ENCODE measurements around the gene UTP18. TPM values are rescaled to one million over a fixed set of nuclear protein-coding genes. Genes with fewer than 3 reads are reported as not detected.

The UTP18 gene
- total and polyA plus RNA-seq, 2 donors from 2014 or later = 28.8 to 31.1 TPM

- no peaks in the 10 kb centered on the region for H3K4me1 ChIP-seq (ENCODE audit: control insufficient read depth in 2 of 3, insufficient read depth in 2 of 3, low read depth in 1 of 3, low read length in 3 of 3)
- no peak overlapping the region for H3K9ac ChIP-seq (ENCODE audit: low read length in 3 of 3)
- FAIRE-seq (no peak), DNase-seq (no peak)
- H3K4me3 ChIP-seq (ENCODE audit: low read length in 3 of 3) = no peak overlapping the region
- intact Hi-C loops (cut with DNase I) = no loop called here
- H3K36me3 ChIP-seq (ENCODE audit: control insufficient read depth in 2 of 3, insufficient read depth in 3 of 3, low read length in 3 of 3) = no peaks in the 10 kb centered on the region
- H3K9me3 ChIP-seq (ENCODE audit: control insufficient read depth in 2 of 3, insufficient read depth in 1 of 3, low read length in 3 of 3) = no peaks in the 10 kb centered on the region
- TF ChIP-seq, protein P1, sequence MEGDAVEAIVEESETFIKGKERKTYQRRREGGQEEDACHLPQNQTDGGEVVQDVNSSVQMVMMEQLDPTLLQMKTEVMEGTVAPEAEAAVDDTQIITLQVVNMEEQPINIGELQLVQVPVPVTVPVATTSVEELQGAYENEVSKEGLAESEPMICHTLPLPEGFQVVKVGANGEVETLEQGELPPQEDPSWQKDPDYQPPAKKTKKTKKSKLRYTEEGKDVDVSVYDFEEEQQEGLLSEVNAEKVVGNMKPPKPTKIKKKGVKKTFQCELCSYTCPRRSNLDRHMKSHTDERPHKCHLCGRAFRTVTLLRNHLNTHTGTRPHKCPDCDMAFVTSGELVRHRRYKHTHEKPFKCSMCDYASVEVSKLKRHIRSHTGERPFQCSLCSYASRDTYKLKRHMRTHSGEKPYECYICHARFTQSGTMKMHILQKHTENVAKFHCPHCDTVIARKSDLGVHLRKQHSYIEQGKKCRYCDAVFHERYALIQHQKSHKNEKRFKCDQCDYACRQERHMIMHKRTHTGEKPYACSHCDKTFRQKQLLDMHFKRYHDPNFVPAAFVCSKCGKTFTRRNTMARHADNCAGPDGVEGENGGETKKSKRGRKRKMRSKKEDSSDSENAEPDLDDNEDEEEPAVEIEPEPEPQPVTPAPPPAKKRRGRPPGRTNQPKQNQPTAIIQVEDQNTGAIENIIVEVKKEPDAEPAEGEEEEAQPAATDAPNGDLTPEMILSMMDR (IDR thresholded peaks at IDR 0.05; ENCODE audit: borderline replicate concordance, extremely low read depth, insufficient read depth) = no peak
- no peaks in the 10 kb centered on the region for H3K27me3 ChIP-seq (ENCODE audit: control insufficient read depth, insufficient read depth, low read length)
- H3K27ac ChIP-seq (ENCODE audit: low read depth in 2 of 2, low read length in 2 of 2) = no peak overlapping the region
Observed at GRCh38 chr17:51238255-51238887, 22.0 kb upstream of the UTP18 start.

DNA sequence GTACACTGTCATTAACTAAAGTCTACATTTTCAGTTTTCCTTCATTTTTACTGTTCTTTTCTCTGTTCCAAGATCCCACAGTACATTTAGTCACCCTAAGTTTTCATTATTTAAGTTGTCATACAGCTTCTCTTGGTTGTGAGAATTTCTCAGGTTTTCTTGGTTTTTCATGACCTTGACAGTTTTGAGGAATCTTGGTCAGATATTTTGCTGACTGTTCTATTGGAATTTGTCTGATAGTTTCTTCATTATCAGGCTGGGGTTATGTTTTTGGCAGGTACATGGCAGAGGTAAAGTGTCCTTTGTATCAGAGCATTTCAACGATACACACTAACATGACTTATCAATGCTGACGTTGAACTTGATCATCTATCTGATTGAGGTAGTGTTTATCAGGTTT, 20.1 kb upstream of the UTP18 start:
- DNase-seq (no peak), FAIRE-seq (no peak)
- TF ChIP-seq, protein P1 (IDR thresholded peaks at IDR 0.05; ENCODE audit: borderline replicate concordance, extremely low read depth, insufficient read depth) = no peak
- Histone ChIP-seq H3K4me1 (ENCODE audit: control insufficient read depth in 2 of 3, insufficient read depth in 2 of 3, low read depth in 1 of 3, low read length in 3 of 3) (no peaks in the 10 kb centered on the region), H3K4me3 (ENCODE audit: low read length in 3 of 3) (no peak overlapping the region), H3K9ac (ENCODE audit: low read length in 3 of 3) (no peak overlapping the region), H3K9me3 (ENCODE audit: control insufficient read depth in 2 of 3, insufficient read depth in 1 of 3, low read length in 3 of 3) (no peaks in the 10 kb centered on the region), H3K27ac (ENCODE audit: low read depth in 2 of 2, low read length in 2 of 2) (no peak overlapping the region), H3K27me3 (ENCODE audit: control insufficient read depth, insufficient read depth, low read length) (no peaks in the 10 kb centered on the region), H3K36me3 (ENCODE audit: control insufficient read depth in 2 of 3, insufficient read depth in 3 of 3, low read length in 3 of 3) (no peaks in the 10 kb centered on the region)
- intact Hi-C loops (cut with DNase I) = no loop called here

DNA sequence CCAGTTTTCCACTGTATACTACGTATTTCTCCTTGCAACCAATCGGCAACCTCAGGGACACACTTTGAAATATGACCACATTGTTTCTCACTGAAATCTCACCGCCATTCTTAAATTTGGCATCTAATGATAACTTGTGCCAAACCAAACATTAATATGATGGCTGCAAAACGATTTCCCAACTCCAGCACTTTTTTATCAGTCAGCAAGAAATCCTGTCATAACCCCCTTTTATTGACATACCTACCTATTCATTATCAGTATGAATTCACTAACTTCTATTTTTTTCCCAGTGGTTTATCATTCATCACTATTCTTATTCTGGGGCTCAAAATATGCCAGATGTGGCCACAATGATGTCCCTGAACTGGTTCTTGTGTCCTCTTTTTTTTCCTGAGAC, 16.3 kb upstream of the UTP18 start:
- FAIRE-seq = no peak
- no peak overlapping the region for H3K27ac ChIP-seq (ENCODE audit: low read depth in 2 of 2, low read length in 2 of 2)
- H3K9ac ChIP-seq (ENCODE audit: low read length in 3 of 3) = no peak overlapping the region
- H3K4me3 ChIP-seq (ENCODE audit: low read length in 3 of 3) = no peak overlapping the region
- no peak for DNase-seq
- H3K36me3 ChIP-seq (ENCODE audit: control insufficient read depth in 2 of 3, insufficient read depth in 3 of 3, low read length in 3 of 3) = no peaks in the 10 kb centered on the region
- intact Hi-C loops (cut with DNase I) = no loop called here
- TF ChIP-seq, protein P1 (IDR thresholded peaks at IDR 0.05; ENCODE audit: borderline replicate concordance, extremely low read depth, insufficient read depth) = no peak
- no peaks in the 10 kb centered on the region for H3K4me1 ChIP-seq (ENCODE audit: control insufficient read depth in 2 of 3, insufficient read depth in 2 of 3, low read depth in 1 of 3, low read length in 3 of 3)
- H3K27me3 ChIP-seq (ENCODE audit: control insufficient read depth, insufficient read depth, low read length) = no peaks in the 10 kb centered on the region
- H3K9me3 ChIP-seq (ENCODE audit: control insufficient read depth in 2 of 3, insufficient read depth in 1 of 3, low read length in 3 of 3) = no peaks in the 10 kb centered on the region

DNA sequence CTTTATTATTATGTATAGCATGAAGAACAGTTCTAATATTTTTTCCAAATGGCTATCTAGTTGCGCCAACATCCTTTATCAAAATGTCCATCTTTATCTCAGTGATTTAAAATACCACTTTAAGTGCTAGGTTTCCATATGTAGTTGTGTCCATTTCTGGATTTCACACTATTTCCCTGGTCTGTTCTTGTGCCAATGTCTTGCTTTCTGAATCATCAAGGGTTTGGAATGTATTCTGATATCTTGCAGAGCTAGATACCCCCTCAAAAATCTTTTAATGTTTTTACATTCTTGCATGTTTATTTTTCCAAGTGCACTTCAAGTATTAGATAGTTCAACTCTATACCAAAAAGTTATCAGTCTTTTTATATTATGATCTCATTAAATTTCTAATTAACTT, 14.8 kb upstream of the UTP18 start:
- no peaks in the 10 kb centered on the region for H3K9me3 ChIP-seq (ENCODE audit: control insufficient read depth in 2 of 3, insufficient read depth in 1 of 3, low read length in 3 of 3)
- DNase-seq = no peak
- TF ChIP-seq, protein P1 (IDR thresholded peaks at IDR 0.05; ENCODE audit: borderline replicate concordance, extremely low read depth, insufficient read depth) = no peak

More for the DNA sequence above, 14.8 kb upstream of the UTP18 start:
- FAIRE-seq = no peak
- Histone ChIP-seq H3K4me1 (ENCODE audit: control insufficient read depth in 2 of 3, insufficient read depth in 2 of 3, low read depth in 1 of 3, low read length in 3 of 3) (no peaks in the 10 kb centered on the region), H3K27me3 (ENCODE audit: control insufficient read depth, insufficient read depth, low read length) (no peaks in the 10 kb centered on the region), H3K9ac (ENCODE audit: low read length in 3 of 3) (no peak overlapping the region), H3K4me3 (ENCODE audit: low read length in 3 of 3) (no peak overlapping the region), H3K27ac (ENCODE audit: low read depth in 2 of 2, low read length in 2 of 2) (no peak overlapping the region), H3K36me3 (ENCODE audit: control insufficient read depth in 2 of 3, insufficient read depth in 3 of 3, low read length in 3 of 3) (no peaks in the 10 kb centered on the region)
- intact Hi-C loops (cut with DNase I) = no loop called here

Data from kidney (tissue), 14 donors.